Calu3 (cell line): ENCODE results near the gene KLK12. TPM values are rescaled to one million over a fixed set of nuclear protein-coding genes. Genes with fewer than 3 reads are reported as not detected.

Experiments used
- BruUV-seq: library from RNA; stranded (reverse); fragments of 400-500 nt; replicated peaks from 2 replicates; lab custom pipeline; 2021; lab: Mats Ljungman, UMichigan
- CTCF ChIA-PET: fragments of 300-600 bp; sonication (Branson Sonifier 250); formaldehyde crosslinking; loops from one replicate; lab custom pipeline; 2022; ENCODE audit warnings: antibody characterized with exemption; lab: Charles Lee
- DNase-seq: peaks from one replicate; pipeline ENCODE4 v3.0.0; 2022
- H3K27ac Mint-ChIP-seq: one replicate; pipeline ENCODE4 v1.8.0; 2022; ENCODE audit warnings: mixed read lengths; ENCODE audit not compliant: unreplicated experiment
- H3K27me3 Mint-ChIP-seq: one replicate; pipeline ENCODE4 v1.8.0; 2022; ENCODE audit warnings: mixed read lengths; ENCODE audit not compliant: unreplicated experiment
- H3K36me3 Mint-ChIP-seq: one replicate; pipeline ENCODE4 v1.8.0; 2022; ENCODE audit warnings: mild to moderate bottlenecking, moderate library complexity, mixed read lengths; ENCODE audit not compliant: insufficient read depth, unreplicated experiment
- H3K4me1 Mint-ChIP-seq: one replicate; pipeline ENCODE4 v1.8.0; 2022; ENCODE audit warnings: mild to moderate bottlenecking, low read depth, mixed read lengths; ENCODE audit not compliant: unreplicated experiment
- H3K4me3 Mint-ChIP-seq: one replicate; pipeline ENCODE4 v1.8.0; 2022; ENCODE audit warnings: mild to moderate bottlenecking, low read depth, moderate library complexity, mixed read lengths; ENCODE audit not compliant: unreplicated experiment
- H3K9me3 Mint-ChIP-seq: one replicate; pipeline ENCODE4 v1.8.0; 2022; ENCODE audit warnings: low read depth, mixed read lengths; ENCODE audit not compliant: unreplicated experiment
- CTCF ChIP-seq: fragments of 200-600 bp; IDR thresholded peaks from one replicate; pipeline ENCODE4 v1.8.0; 2022; ENCODE audit warnings: antibody characterized with exemption; ENCODE audit not compliant: unreplicated experiment
- intact Hi-C: fragments of 100-400 bp; cut with micrococcal nuclease; formaldehyde crosslinking; loops from one replicate; pipeline ENCODE4 v1.10.0; 2022; ENCODE audit not compliant: unreplicated experiment
- total RNA-seq: library from RNA; stranded (reverse); gene quantifications from 2 replicates; pipeline ENCODE4 v1.2.3, GENCODE V29; 2022

Gene KLK12
- total RNA-seq, 1 experiment from 2014 or later, result not detected

GRCh38 chr19:51000981-51001380, 33.8 kb downstream of the KLK12 start:
- intact Hi-C loops, result no loop called here
- Mint-ChIP-seq H3K36me3 (peaks cover 21% of the 10 kb centered on the region), H3K9me3 (no peaks in the 10 kb centered on the region), H3K4me3 (peak overlapping the region; percentile 74), H3K4me1 (peaks cover 36% of the 10 kb centered on the region), H3K27me3 (peaks cover 38% of the 10 kb centered on the region), H3K27ac (peak overlapping the region; percentile 46)
- BruUV-seq, result no TSS peak
- CTCF ChIA-PET, result interaction anchor here (1.4 to 2.5 kb wide), 3 partner anchors 9 to 32 kb away, joined by 4 to 24 read pairs (median 10); partner anchors contain the start of gene KLK6
- no peak for TF ChIP-seq CTCF
- DNase-seq, result no peak

GRCh38 chr19:51000426-51000825, 34.4 kb downstream of the KLK12 start:
- no peak for TF ChIP-seq CTCF
- CTCF ChIA-PET, result interaction anchor here (1.4 to 2.5 kb wide), 2 partner anchors 17 to 31 kb away, joined by 4 to 24 read pairs; partner anchors contain the start of gene KLK6
- no peak overlapping the region for H3K27ac Mint-ChIP-seq
- H3K4me3 Mint-ChIP-seq, result no peak overlapping the region
- BruUV-seq, result no TSS peak
- intact Hi-C loops, result no loop called here
- peaks cover 34% of the 10 kb centered on the region for H3K4me1 Mint-ChIP-seq
- no peaks in the 10 kb centered on the region for H3K9me3 Mint-ChIP-seq
- DNase-seq, result no peak
- peaks cover 33% of the 10 kb centered on the region for H3K27me3 Mint-ChIP-seq
- peaks cover 21% of the 10 kb centered on the region for H3K36me3 Mint-ChIP-seq

GRCh38 chr19:50998686-50999085, 36.1 kb downstream of the KLK12 start:
- no TSS peak for BruUV-seq
- intact Hi-C loops, result no loop called here
- no peak for TF ChIP-seq CTCF
- CTCF ChIA-PET, result interaction anchor here (0.7 to 1.4 kb wide), 2 partner anchors 18 to 225 kb away, joined by 3 read pairs; no protein-coding TSS in a partner anchor
- Mint-ChIP-seq H3K4me3 (no peak overlapping the region), H3K9me3 (no peaks in the 10 kb centered on the region), H3K36me3 (peaks cover 21% of the 10 kb centered on the region), H3K27ac (no peak overlapping the region), H3K27me3 (peaks cover 17% of the 10 kb centered on the region), H3K4me1 (peaks cover 34% of the 10 kb centered on the region)
- DNase-seq, result no peak

- peaks cover 11% of the 10 kb centered on the region for H3K27me3 Mint-ChIP-seq
- no peak for TF ChIP-seq CTCF
- H3K4me3 Mint-ChIP-seq, result no peak overlapping the region
- intact Hi-C loops, result no loop called here
- no peak overlapping the region for H3K27ac Mint-ChIP-seq
- H3K4me1 Mint-ChIP-seq, result peaks cover 35% of the 10 kb centered on the region
- CTCF ChIA-PET, result interaction anchor here (0.7 kb wide), 1 partner anchor 224 kb away, joined by 3 read pairs; no protein-coding TSS in a partner anchor
- H3K36me3 Mint-ChIP-seq, result peaks cover 16% of the 10 kb centered on the region
- no peak for DNase-seq
- BruUV-seq, result no TSS peak
- no peaks in the 10 kb centered on the region for H3K9me3 Mint-ChIP-seq
These were observed 36.7 kb downstream of the KLK12 start for GRCh38 chr19:50998061-50998460.
